ENCODE data around the gene RIMBP2. TPM values are rescaled to one million over a fixed set of nuclear protein-coding genes. Genes with fewer than 3 reads are reported as not detected.

Gene RIMBP2
- total RNA-seq, 1 donor from 2014 or later, result not detected

DNA sequence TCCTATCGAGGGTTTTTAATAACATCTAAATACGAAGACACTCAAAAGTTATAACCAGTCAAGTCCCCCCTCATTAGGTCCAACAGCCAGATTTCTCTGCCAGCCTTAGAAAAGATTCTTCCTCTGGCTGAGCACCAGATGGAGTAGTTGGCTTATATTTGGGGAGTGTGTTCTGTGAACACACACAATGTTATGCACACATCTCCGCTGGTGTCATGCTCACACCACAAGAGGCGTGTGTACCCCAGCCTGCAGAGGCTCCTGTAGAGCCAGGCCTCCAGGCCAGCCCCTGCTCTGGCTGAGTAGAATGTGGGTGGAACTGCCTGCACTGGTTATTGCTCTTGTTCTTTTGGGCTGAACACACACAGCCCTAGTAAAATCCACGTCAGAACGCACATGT is 314.4 kb downstream of the RIMBP2 start:
- Histone ChIP-seq H3K27me3 (ENCODE audit: low read depth) (peaks cover 57% of the 10 kb centered on the region), H3K9me3 (replicated peaks) (no peaks in the 10 kb centered on the region), H3K36me3 (no peaks in the 10 kb centered on the region), H3K27ac (replicated peaks) (no peak overlapping the region), H3K4me1 (peaks cover 3% of the 10 kb centered on the region), H3K4me3 (no peak overlapping the region)
- no peak for DNase-seq
- TF ChIP-seq, protein P1, sequence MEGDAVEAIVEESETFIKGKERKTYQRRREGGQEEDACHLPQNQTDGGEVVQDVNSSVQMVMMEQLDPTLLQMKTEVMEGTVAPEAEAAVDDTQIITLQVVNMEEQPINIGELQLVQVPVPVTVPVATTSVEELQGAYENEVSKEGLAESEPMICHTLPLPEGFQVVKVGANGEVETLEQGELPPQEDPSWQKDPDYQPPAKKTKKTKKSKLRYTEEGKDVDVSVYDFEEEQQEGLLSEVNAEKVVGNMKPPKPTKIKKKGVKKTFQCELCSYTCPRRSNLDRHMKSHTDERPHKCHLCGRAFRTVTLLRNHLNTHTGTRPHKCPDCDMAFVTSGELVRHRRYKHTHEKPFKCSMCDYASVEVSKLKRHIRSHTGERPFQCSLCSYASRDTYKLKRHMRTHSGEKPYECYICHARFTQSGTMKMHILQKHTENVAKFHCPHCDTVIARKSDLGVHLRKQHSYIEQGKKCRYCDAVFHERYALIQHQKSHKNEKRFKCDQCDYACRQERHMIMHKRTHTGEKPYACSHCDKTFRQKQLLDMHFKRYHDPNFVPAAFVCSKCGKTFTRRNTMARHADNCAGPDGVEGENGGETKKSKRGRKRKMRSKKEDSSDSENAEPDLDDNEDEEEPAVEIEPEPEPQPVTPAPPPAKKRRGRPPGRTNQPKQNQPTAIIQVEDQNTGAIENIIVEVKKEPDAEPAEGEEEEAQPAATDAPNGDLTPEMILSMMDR (IDR thresholded peaks at IDR 0.05; ENCODE audit: borderline replicate concordance), result peak; percentile 52
- intact Hi-C loops (cut with micrococcal nuclease), result loop anchor here (5.0 kb wide), 1 partner anchor 346 kb away; no protein-coding TSS in a partner anchor

DNA sequence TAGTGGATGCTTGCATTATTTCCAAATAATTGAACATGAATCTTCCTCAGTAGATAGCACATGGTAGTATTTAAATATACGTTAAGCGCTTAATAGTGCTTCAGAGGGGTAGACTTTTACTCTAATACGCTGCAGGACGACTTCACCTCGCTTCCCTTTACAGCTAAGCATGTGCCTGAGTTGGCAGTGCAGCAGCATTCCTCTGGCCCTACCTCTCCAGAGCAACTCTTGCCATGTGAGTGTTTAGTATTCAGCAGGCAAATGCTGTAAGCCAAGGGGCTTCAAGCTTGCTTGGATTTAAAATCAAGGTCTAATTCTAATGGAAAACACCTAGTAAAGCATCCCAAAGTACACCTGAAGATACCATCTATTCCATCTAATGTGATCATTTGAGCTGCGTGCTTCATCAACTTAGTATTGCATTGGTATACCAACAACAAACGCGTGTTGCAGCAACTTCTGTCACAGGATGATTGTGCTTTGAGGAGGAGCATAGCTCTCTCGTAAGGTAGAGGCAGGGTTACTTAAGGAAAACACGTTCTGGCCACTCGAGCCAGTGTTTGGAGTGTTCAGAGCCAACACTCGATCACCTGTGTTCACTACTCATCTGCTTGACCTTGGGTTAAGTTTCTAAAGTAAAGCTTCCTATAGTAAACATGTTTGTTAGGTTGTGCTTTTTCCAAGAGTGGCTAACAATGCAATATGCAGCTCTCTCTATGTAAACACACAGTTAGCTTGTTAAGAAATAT is 317.8 kb downstream of the RIMBP2 start:
- Histone ChIP-seq H3K27ac (replicated peaks) (no peak overlapping the region), H3K27me3 (ENCODE audit: low read depth) (peaks cover 60% of the 10 kb centered on the region), H3K4me3 (no peak overlapping the region), H3K9me3 (replicated peaks) (no peaks in the 10 kb centered on the region), H3K36me3 (no peaks in the 10 kb centered on the region), H3K4me1 (peaks cover 3% of the 10 kb centered on the region)
- intact Hi-C loops (cut with micrococcal nuclease), result no loop called here
- TF ChIP-seq, protein P1 (IDR thresholded peaks at IDR 0.05; ENCODE audit: borderline replicate concordance), result no peak
- peak; percentile 23 for DNase-seq

DNA sequence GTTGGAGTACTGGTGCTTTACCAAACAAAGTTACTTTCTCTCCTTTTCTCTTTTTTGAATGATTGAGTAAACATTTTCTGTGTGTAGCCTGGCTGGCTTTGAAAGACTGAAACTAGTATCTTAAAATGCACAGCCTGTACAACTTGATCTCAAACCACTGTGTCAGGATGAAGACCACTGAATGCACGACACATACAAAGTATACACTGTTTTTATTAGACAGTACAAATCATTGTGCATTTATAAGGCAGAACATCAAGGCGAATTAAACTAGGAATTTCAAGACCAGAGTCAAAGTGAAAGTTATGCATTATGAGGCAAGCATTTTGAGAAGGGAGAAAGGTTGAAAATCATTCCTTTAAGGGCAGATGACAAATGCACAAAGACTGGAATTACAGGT is 319.4 kb downstream of the RIMBP2 start:
- no peak overlapping the region for H3K4me3 ChIP-seq
- TF ChIP-seq, protein P1 (IDR thresholded peaks at IDR 0.05; ENCODE audit: borderline replicate concordance), result no peak
- no peak overlapping the region for H3K27ac ChIP-seq (replicated peaks)
- intact Hi-C loops (cut with micrococcal nuclease), result no loop called here
- H3K36me3 ChIP-seq, result no peaks in the 10 kb centered on the region
- peaks cover 3% of the 10 kb centered on the region for H3K4me1 ChIP-seq
- no peaks in the 10 kb centered on the region for H3K9me3 ChIP-seq (replicated peaks)
- no peak for DNase-seq
- peaks cover 48% of the 10 kb centered on the region for H3K27me3 ChIP-seq (ENCODE audit: low read depth)

DNA sequence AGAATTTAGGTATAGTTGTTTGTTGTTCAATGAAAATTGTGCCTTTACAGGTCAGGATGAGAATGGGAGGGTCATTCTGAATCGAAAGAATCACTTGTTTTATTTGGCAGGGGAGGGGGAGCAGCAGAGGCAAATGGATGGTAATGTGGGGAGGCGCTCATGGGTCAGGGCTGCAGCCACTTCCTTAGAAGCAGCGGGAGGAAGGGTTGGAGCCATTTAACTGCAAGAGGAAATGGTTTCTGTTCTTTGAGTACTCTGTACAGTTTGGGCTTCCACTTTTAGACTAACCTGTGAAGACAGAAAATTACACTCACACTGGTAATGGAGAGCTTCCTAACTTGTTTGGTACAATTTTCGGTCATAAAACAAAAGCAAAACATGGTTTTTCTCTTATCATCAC is 321.2 kb downstream of the RIMBP2 start:
- intact Hi-C loops (cut with micrococcal nuclease), result no loop called here
- no peaks in the 10 kb centered on the region for H3K36me3 ChIP-seq
- H3K4me3 ChIP-seq, result no peak overlapping the region
- TF ChIP-seq, protein P1 (IDR thresholded peaks at IDR 0.05; ENCODE audit: borderline replicate concordance), result no peak
- no peak overlapping the region for H3K27ac ChIP-seq (replicated peaks)
- H3K4me1 ChIP-seq, result peaks cover 3% of the 10 kb centered on the region
- H3K9me3 ChIP-seq (replicated peaks), result no peaks in the 10 kb centered on the region
- DNase-seq, result no peak
- peaks cover 57% of the 10 kb centered on the region for H3K27me3 ChIP-seq (ENCODE audit: low read depth)

DNA sequence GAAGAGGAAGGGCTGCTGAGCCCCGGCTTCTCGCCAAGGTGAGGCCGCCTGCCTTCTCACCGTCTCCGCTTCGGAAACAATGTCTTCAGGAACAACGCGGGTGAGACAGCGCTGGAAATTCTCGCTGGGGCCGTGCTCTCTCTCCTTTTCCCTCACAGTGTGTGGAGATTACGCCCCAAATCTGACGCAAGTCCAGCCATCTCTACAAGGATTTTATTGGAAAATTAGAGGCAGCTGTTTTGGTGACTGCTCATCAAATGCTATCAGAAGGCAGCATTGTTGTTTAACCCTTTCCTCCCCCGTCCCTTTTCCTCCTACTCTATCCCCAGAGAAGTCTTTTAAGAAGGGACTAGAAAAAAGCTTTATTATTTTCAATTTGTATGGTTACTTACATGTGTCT is 324.9 kb downstream of the RIMBP2 start:
- TF ChIP-seq, protein P1 (IDR thresholded peaks at IDR 0.05; ENCODE audit: borderline replicate concordance), result no peak
- Histone ChIP-seq H3K9me3 (replicated peaks) (no peaks in the 10 kb centered on the region), H3K4me3 (no peak overlapping the region), H3K4me1 (no peaks in the 10 kb centered on the region), H3K27me3 (ENCODE audit: low read depth) (peaks cover 42% of the 10 kb centered on the region), H3K27ac (replicated peaks) (no peak overlapping the region), H3K36me3 (no peaks in the 10 kb centered on the region)
- no peak for DNase-seq
- intact Hi-C loops (cut with micrococcal nuclease), result no loop called here

All from left ventricle myocardium inferior (tissue), 1 donor.